HG03442 (cell line): ENCODE data around the gene ELAVL4.

Source experiments
- ATAC-seq: cut with Tn5 transposase; IDR thresholded peaks from one replicate; pipeline ENCODE4 v1.9.1; 2021; ENCODE audit warnings: mild to moderate bottlenecking, moderate library complexity; ENCODE audit not compliant: unreplicated experiment

The ELAVL4 gene

DNA sequence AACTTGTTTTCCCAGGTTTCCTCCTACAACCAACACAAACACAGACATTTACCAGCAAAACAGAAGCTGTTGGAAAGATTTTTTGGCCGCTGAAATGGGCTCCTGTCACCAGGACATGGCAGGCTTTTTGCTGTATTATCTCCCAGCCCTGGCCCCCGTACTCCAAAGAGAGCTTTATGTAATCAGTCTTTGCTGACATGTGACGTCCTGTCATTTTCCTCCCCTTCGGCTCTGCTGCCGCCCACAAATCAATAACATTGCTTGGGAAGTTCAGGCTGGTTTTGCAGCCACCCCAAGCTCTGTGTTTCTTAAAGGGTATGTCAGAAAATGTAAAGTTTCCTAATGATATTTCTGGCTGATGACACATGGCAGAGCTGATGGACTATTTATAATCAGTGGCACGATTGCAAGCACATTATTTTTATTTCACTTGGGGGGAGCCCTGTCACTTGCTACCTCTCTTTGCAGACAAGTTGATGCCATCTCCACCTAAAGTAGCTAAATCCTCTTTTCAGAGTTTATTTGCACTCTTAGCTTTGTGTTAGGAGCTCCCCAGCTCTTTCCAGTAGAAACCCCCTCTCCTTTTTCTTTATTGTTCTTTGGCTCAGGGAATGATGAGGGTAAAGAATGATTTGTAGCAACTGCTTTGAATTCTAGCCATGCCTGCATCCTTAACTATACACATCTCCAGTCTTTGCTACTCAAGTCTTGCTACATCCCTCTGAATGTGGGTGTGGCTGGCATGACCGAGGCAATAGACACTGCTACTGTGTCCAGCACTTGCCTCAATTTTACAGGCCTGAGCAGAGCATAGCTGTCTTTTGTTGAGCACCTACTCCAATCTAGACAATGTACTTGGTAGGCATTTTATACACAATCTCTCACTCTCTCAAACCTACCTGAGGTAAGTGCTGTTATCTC, 67.3 kb downstream of the ELAVL4 start:
- no peak for ATAC-seq

GRCh38 chr1:50177994-50178393, 69.3 kb downstream of the ELAVL4 start:
- ATAC-seq = no peak

DNA sequence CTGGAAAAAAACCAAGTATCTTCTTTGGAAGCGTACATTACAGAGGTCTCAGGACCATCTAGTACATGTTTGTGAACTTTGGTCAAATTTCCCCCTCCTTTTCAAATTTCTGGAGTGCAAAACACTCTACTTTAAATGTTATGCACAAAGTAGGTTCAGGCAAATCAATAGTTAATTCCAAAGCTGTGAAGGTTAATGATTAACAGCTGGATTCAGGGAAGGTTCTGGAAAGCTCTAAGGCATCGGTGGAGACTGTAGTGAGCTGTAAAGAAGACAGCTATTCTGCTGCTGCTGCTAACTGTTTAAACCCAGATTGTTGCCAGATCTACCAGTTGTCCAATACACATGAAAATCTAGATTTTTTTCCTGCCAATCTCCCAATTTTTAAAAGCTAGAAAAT, 70.9 kb downstream of the ELAVL4 start:
- no peak for ATAC-seq

DNA sequence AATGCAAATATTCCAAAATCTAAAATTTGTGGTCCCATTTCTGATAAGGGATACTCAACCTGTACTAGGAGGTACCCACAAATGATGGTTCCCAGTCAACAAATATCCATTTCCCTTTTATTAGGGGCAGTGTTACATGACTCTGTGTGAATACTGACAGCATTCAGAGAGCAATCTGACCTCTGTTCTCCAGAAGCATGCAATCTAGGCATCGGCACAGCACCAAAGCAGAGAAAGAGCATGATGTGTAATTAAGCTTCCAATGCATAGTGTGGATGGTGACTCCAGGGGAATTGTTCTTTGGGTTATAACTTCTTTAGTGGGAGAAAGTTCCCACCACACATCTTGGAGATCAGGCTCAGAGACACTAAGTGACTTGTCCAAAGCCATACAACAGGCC, 71.6 kb downstream of the ELAVL4 start:
- ATAC-seq = no peak

DNA sequence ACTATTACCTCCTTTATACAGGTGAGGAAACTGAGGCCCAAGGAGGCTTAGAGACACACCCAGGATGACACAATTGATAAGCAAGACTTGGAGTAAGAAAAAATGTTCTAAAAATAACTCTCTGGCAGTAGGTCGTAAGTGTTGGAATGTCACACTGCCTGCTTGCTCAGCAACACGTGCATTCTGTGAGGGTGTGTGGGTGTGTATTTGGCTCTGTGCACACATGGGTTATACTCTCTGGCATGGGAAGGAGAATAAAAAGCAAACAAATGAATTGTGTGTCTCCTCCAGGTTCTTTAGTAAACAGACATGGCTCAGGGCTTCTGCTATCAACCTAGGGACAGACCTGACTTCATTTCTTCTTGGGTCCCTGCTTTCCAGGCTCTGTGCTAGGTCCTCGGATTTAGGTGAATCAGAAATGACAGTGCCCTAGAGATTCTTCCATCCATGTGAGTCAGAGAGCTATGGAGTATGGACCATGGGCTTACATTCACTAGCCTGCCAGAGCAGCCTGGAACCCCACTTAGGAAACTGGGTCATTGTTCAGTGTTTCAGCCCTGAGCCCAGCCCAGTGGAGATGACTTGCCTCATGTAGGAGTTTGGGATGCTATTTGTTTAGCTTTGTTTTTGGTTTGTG, 72.4 kb downstream of the ELAVL4 start:
- no peak for ATAC-seq

- no peak for ATAC-seq
Observed at GRCh38 chr1:50183378-50184133, 74.8 kb downstream of the ELAVL4 start.

DNA sequence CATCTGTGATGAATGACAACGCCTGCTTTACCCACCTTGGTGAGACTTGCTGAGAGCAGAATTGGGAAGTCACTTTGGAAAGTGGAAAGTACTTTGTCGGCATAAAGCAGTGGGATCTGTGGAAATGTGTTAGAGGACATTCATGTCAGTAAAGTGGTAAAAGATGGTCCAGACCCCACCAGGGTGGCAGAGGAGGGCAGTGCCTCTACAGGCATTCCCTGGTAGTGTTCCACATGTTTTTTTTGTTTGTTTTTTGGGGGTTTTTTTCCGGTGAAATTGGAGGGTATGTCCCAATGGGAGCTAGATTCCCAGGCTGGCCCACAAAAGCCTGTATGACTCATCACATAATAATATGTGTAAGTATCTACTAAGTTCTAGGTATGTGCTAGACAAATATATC, 80.6 kb downstream of the ELAVL4 start:
- ATAC-seq = no peak

GRCh38 chr1:50193002-50193401, 84.3 kb downstream of the ELAVL4 start:
- no peak for ATAC-seq

GRCh38 chr1:50195205-50195604, 86.5 kb downstream of the ELAVL4 start:
- no peak for ATAC-seq

GRCh38 chr1:50196081-50196480, 87.4 kb downstream of the ELAVL4 start:
- ATAC-seq = no peak

- ATAC-seq = no peak
Observed at GRCh38 chr1:50197216-50197615, 88.5 kb downstream of the ELAVL4 start.

- ATAC-seq = no peak
Observed at GRCh38 chr1:50208315-50208714, 99.6 kb downstream of the ELAVL4 start.

GRCh38 chr1:50208756-50209155, 100.0 kb downstream of the ELAVL4 start:
- no peak for ATAC-seq

- no peak for ATAC-seq
Observed at GRCh38 chr1:50209749-50210148, 101.0 kb downstream of the ELAVL4 start.

GRCh38 chr1:50213505-50213904, 104.8 kb downstream of the ELAVL4 start:
- no peak for ATAC-seq

GRCh38 chr1:50214717-50215116, 106.0 kb downstream of the ELAVL4 start:
- ATAC-seq = no peak

DNA sequence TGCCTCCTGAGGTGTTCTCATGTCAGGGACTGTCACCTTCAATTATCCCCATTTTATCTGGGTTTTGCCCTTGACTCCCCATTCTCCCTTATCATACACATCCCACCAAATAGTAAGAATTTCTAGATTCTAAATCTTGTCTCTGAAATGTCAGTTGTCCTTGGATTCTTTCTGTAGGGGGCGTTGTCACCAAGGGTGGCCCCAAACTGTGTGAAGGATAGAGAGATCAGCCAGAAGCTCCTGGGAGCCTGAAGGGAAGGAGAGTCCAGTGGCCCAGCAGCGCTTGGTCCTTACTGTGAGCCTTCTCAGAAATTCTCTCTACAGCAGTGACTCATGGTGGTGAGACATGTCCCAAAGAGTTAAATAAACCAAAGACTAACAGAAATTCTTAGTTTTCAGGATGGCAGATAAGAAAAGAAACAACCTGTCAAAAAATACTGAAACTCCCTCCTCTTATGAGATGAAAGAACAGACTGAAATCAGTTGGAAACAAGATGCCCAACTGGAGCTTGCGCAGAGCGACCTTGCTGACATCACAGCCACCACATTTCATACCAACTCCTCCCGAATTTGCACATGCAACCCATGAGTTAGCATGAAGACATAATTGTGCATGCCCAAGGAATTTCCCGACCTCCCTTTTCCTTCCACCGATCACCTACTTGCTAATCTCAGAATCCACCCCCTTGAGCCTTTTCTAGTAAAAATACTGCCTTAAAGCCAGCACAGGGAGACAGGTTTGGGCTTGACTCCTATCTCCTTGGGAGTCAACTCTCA, 109.8 kb downstream of the ELAVL4 start:
- no peak for ATAC-seq

DNA sequence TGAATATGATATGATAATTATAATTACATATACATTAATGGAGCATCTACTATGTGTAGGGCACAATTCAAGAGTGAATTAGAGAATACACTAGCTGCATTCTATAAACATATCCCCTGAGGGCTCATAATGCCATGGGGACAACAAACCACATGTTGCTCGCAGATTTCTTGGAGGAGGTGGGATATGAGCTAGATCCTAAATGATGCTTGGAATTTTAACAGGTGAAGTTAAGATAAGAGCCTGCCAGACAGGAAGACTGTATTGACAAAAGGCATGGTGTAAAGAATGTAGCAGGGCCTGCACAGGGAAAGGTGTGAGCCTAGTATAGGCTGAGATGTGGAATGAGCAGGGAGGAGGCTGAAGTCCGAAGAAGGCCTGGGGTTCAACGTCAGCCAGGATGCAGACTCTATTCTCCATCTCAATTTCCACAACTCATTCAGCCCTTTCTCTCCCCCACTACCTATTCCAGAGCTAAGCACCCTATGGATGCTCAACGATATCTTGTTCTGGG, 120.2 kb downstream of the ELAVL4 start:
- ATAC-seq = no peak

DNA sequence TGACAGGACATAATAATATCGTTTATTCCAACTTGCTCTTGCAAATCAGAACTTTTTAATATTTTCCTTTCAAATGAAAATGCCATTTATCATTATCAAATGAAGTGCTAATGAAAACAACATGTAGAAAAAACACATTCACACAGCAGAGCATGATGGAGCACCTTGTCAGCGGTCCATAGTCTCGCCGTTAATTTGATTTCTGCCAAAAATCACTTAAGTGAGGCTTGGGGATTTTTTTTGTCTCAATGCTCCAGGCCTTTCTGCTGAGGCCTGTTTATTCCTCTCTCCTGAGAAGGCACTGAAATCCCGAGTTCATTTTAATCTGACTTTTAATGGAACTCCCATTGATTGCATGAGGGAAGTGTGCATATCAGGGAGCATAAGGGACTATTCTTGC, 122.5 kb downstream of the ELAVL4 start:
- ATAC-seq = no peak

DNA sequence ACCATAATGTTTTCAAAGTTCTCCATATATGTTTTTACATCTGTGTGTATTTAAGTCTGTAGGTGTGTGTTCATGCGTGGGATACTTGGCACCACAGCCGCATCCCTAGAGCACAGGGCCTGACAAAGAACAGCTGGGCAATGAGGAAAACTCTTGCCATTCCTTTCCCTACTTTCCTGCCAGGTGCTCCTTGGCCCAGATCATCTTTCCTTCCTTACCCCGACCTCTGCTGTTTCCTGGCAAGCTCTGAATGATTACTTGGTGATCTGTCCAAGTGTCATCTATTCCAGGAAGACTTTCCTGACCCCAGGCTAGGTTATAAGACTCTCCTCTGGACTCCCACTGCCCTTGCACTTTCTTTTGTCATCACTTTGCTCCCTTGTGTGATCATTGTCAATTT, 123.6 kb downstream of the ELAVL4 start:
- no peak for ATAC-seq

- no peak for ATAC-seq
Observed at GRCh38 chr1:50236656-50237055, 127.9 kb downstream of the ELAVL4 start.
